ENCODE measurements around the gene ARL4A. TPM values are rescaled to one million over a fixed set of nuclear protein-coding genes. Genes with fewer than 3 reads are reported as not detected.

Gene ARL4A, protein sequence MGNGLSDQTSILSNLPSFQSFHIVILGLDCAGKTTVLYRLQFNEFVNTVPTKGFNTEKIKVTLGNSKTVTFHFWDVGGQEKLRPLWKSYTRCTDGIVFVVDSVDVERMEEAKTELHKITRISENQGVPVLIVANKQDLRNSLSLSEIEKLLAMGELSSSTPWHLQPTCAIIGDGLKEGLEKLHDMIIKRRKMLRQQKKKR
- polyA plus RNA-seq (2011; rRNA removed) (18.3 and 31.0 TPM in 2 replicates), polyA minus RNA-seq (2011; rRNA and poly(A)+ RNA removed) (7.4 and 18.2 TPM in 2 replicates)

GRCh38 chr7:12686891-12687717 is at the start of gene ARL4A:
Gene ARL4A, plus strand, starts transcription at chr7:12687633. Its CDS starts 622 bp downstream, at chr7:12688255.
- peak; percentile 96 for DNase-seq (ENCODE audit: low read depth, low spot score)
- peak within 1 kb of the TSS; percentile 88 for H3K4me3 ChIP-seq (ENCODE audit: low read depth, low read length)
- H3K9me3 ChIP-seq (ENCODE audit: control insufficient read depth, insufficient read depth, low read length): no peaks in the 10 kb centered on the region; the same call in 1 of the 2 replicates
- no peaks in the 10 kb centered on the region for H3K27me3 ChIP-seq (ENCODE audit: control insufficient read depth, insufficient read depth, low read length)
- ChIA-PET POLR2A (interaction anchor here (0.6 to 1.6 kb wide), 9 partner anchors 9 to 363 kb away, joined by 3 to 13 read pairs (median 4); no protein-coding TSS in a partner anchor), CTCF (interaction anchor here (0.6 to 9.8 kb wide), 87 partner anchors 9 to 1161 kb away, joined by 3 to 104 read pairs (median 5); no protein-coding TSS in a partner anchor)
- H3K27ac ChIP-seq (ENCODE audit: low read depth, low read length): peak within 1 kb of the TSS; percentile 79
- TF ChIP-seq, protein P1, sequence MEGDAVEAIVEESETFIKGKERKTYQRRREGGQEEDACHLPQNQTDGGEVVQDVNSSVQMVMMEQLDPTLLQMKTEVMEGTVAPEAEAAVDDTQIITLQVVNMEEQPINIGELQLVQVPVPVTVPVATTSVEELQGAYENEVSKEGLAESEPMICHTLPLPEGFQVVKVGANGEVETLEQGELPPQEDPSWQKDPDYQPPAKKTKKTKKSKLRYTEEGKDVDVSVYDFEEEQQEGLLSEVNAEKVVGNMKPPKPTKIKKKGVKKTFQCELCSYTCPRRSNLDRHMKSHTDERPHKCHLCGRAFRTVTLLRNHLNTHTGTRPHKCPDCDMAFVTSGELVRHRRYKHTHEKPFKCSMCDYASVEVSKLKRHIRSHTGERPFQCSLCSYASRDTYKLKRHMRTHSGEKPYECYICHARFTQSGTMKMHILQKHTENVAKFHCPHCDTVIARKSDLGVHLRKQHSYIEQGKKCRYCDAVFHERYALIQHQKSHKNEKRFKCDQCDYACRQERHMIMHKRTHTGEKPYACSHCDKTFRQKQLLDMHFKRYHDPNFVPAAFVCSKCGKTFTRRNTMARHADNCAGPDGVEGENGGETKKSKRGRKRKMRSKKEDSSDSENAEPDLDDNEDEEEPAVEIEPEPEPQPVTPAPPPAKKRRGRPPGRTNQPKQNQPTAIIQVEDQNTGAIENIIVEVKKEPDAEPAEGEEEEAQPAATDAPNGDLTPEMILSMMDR (IDR thresholded peaks at IDR 0.05; ENCODE audit: low read depth, low read length): peak; percentile 29; the same call in 1 of the 2 replicates

- no peak overlapping the region for H3K27ac ChIP-seq (ENCODE audit: low read depth, low read length)
- ChIA-PET CTCF (interaction anchor here (0.6 to 4.5 kb wide), 17 partner anchors 9 to 624 kb away, joined by 3 to 57 read pairs (median 4); partner anchors contain the start of gene ARL4A), POLR2A (no interaction called here)
- peak; percentile 33 for DNase-seq (ENCODE audit: low read depth, low spot score)
- no peaks in the 10 kb centered on the region for H3K9me3 ChIP-seq (ENCODE audit: control insufficient read depth, insufficient read depth, low read length)
- H3K4me3 ChIP-seq (ENCODE audit: low read depth, low read length): no peak overlapping the region
- no peaks in the 10 kb centered on the region for H3K27me3 ChIP-seq (ENCODE audit: control insufficient read depth, insufficient read depth, low read length)
- TF ChIP-seq, protein P1 (IDR thresholded peaks at IDR 0.05; ENCODE audit: low read depth, low read length): no peak
These were observed 49.4 kb upstream of the ARL4A start for GRCh38 chr7:12637819-12638592.

DNA sequence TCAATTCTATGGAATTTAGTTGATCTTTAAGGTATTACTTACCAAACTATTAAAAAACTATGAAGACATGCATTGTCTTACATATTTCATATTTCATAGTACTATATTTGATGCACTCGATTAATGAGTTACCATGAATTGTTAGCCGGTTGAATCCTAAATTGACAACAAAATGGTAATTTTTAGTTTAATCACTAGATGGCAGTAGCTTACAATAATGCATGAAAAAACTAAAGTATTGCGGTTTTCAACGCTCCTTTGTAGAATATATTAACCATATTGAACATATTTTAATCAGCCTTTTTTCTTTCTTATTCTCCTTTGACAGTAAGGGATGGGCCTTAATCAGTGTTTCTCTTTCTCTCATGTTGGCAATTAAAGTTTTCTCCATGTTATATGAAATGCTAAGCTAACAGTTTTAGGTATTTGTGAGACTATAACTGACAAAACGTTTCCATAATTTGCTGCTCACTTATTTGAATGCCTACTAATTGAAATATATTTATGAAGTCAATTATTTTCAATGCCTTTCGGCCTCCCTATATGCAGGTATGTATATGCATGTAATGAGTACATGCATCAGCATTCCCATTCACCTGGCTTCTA is 48.5 kb upstream of the ARL4A start:
- Histone ChIP-seq H3K27me3 (ENCODE audit: control insufficient read depth, insufficient read depth, low read length) (no peaks in the 10 kb centered on the region), H3K9me3 (ENCODE audit: control insufficient read depth, insufficient read depth, low read length) (no peaks in the 10 kb centered on the region), H3K27ac (ENCODE audit: low read depth, low read length) (no peak overlapping the region), H3K4me3 (ENCODE audit: low read depth, low read length) (no peak overlapping the region)
- TF ChIP-seq, protein P1 (IDR thresholded peaks at IDR 0.05; ENCODE audit: low read depth, low read length): peak; percentile 62
- ChIA-PET POLR2A (no interaction called here), CTCF (interaction anchor here (0.6 to 4.5 kb wide), 20 partner anchors 8 to 636 kb away, joined by 3 to 57 read pairs (median 4); partner anchors contain the start of gene ARL4A)
- no peak for DNase-seq (ENCODE audit: low read depth, low spot score)

DNA sequence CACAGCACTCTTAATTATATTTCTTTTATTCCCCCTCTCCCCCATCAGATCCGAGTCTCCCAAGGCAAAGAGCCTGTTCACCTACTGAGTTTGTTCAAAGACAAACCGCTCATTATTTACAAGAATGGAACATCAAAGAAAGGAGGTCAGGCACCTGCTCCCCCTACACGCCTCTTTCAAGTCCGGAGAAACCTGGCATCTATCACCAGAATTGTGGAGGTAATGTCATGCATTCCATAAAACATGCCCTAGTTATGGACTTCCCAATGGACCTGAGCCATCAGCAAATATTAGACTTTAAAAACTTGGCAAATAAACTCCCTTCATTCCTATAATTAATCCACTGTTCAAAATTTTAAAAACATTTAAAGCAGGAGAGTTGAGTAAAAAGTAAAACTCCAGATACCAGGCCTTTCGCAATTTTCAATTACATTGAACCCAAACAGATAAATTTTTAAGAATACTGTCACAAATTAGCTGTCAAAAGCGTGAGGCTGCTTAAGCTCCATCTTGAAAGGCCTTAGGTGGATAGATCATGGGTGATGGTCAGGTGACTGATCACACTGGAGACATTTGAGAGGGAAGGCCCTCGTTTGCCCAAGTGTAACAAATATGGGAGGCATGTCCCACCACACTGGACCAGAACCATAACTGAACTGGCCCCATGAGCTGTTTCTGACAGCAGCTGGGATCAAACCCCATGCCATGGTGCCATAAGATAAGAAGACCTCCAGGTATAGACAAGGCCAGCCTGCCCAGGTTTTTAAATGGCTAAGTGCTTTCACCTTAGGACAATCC is 46.9 kb upstream of the ARL4A start:
- ChIA-PET POLR2A (no interaction called here), CTCF (interaction anchor here (0.6 to 1.5 kb wide), 3 partner anchors 43 to 653 kb away, joined by 3 to 4 read pairs (median 4); no protein-coding TSS in a partner anchor)
- Histone ChIP-seq H3K9me3 (ENCODE audit: control insufficient read depth, insufficient read depth, low read length) (no peaks in the 10 kb centered on the region), H3K27ac (ENCODE audit: low read depth, low read length) (no peak overlapping the region), H3K27me3 (ENCODE audit: control insufficient read depth, insufficient read depth, low read length) (no peaks in the 10 kb centered on the region), H3K4me3 (ENCODE audit: low read depth, low read length) (no peak overlapping the region)
- DNase-seq (ENCODE audit: low read depth, low spot score): no peak
- TF ChIP-seq, protein P1 (IDR thresholded peaks at IDR 0.05; ENCODE audit: low read depth, low read length): no peak
